Fibroblast of skin of back (primary cell): Measurements from ENCODE around the gene CYLD.

Source experiments
- DNase-seq: peaks from one replicate; pipeline ENCODE4 v3.0.0-alpha.2; 2013

The CYLD gene

GRCh38 chr16:50789757-50790156 lies 47.9 kb downstream of the CYLD start:
- DNase-seq = no peak

GRCh38 chr16:50791522-50791921 lies 49.6 kb downstream of the CYLD start:
- DNase-seq = no peak

- DNase-seq = no peak
Observed at GRCh38 chr16:50796829-50797228, 54.9 kb downstream of the CYLD start.

GRCh38 chr16:50797456-50797855 lies 55.6 kb downstream of the CYLD start:
- DNase-seq = peak; percentile 75

GRCh38 chr16:50800074-50800473 lies 58.2 kb downstream of the CYLD start:
- no peak for DNase-seq

- no peak for DNase-seq
Observed at GRCh38 chr16:50801036-50801435, 59.1 kb downstream of the CYLD start.

- DNase-seq = no peak
Observed at GRCh38 chr16:50802000-50802399, 60.1 kb downstream of the CYLD start.

- no peak for DNase-seq
Observed at GRCh38 chr16:50802961-50803360, 61.1 kb downstream of the CYLD start.

GRCh38 chr16:50804290-50804907 lies 62.5 kb downstream of the CYLD start:
- no peak for DNase-seq

- peak; percentile 84 for DNase-seq
Observed at GRCh38 chr16:50806099-50807062, 64.5 kb downstream of the CYLD start.

- DNase-seq = no peak
Observed at GRCh38 chr16:50808929-50809538, 67.1 kb downstream of the CYLD start.

- DNase-seq = no peak
Observed at GRCh38 chr16:50809561-50809960, 67.7 kb downstream of the CYLD start.

GRCh38 chr16:50810241-50810965 lies 68.5 kb downstream of the CYLD start:
- no peak for DNase-seq

- no peak for DNase-seq
Observed at GRCh38 chr16:50812046-50812445, 70.2 kb downstream of the CYLD start.

GRCh38 chr16:50812876-50813466 lies 71.1 kb downstream of the CYLD start:
- no peak for DNase-seq

- no peak for DNase-seq
Observed at GRCh38 chr16:50814052-50814451, 72.2 kb downstream of the CYLD start.

- DNase-seq = no peak
Observed at GRCh38 chr16:50814541-50814940, 72.7 kb downstream of the CYLD start.

- no peak for DNase-seq
Observed at GRCh38 chr16:50815382-50815781, 73.5 kb downstream of the CYLD start.

- DNase-seq = no peak
Observed at GRCh38 chr16:50816901-50817555, 75.1 kb downstream of the CYLD start.

GRCh38 chr16:50818380-50818779 lies 76.5 kb downstream of the CYLD start:
- no peak for DNase-seq

- no peak for DNase-seq
Observed at GRCh38 chr16:50819706-50820105, 77.8 kb downstream of the CYLD start.

- no peak for DNase-seq
Observed at GRCh38 chr16:50820225-50820624, 78.3 kb downstream of the CYLD start.
